ENCODE measurements around the gene TMUB2. TPM values are rescaled to one million over a fixed set of nuclear protein-coding genes. Genes with fewer than 3 reads are reported as not detected.

TMUB2 gene
- total RNA-seq: 15.9 and 16.7 TPM in 2 replicates

GRCh38 chr17:44186307-44187130 is at the start of gene TMUB2:
TSS of gene TMUB2 (plus strand) at chr17:44186972. CDS start at chr17:44187709, 737 bp downstream.

GRCh38 chr17:44170499-44171201 is 16.1 kb upstream of the TMUB2 start, which contains the start of gene ASB16:
TSS of gene ASB16 (plus strand) at chr17:44170704. CDS start at chr17:44170790, 86 bp downstream.

GRCh38 chr17:44199553-44200477 is 13.0 kb downstream of the TMUB2 start, which contains the start of gene ATXN7L3:
TSS of gene ATXN7L3 (minus strand) at chr17:44199884. CDS start at chr17:44198070, 1,814 bp downstream.

GRCh38 chr17:44219616-44220212 is 32.9 kb downstream of the TMUB2 start, which contains the start of gene UBTF:
TSS of gene UBTF (minus strand) at chr17:44219675. CDS start at chr17:44218229, 1,446 bp downstream.

Other genes starting within 250 kb of the TMUB2 start
- gene PPY, start 244.5 kb upstream of the TMUB2 start, total RNA-seq: not detected in 2 replicates
- gene PYY, start 233.0 kb upstream of the TMUB2 start, total RNA-seq: not detected in 2 replicates
- 1.6 TPM in 2 replicates for gene NAGS, start 182.3 kb upstream of the TMUB2 start, total RNA-seq
- gene TMEM101, start 172.0 kb upstream of the TMUB2 start, total RNA-seq: 30.1 and 34.9 TPM in 2 replicates
- gene LSM12, start 120.3 kb upstream of the TMUB2 start, total RNA-seq: 34.0 and 34.5 TPM in 2 replicates
- 45.3 and 55.5 TPM in 2 replicates for gene G6PC3, start 116.2 kb upstream of the TMUB2 start, total RNA-seq
- gene HDAC5, start 63.3 kb upstream of the TMUB2 start, total RNA-seq: 29.0 and 53.2 TPM in 2 replicates
- gene HROB, start 45.0 kb upstream of the TMUB2 start, total RNA-seq: 0.50 and 0.98 TPM in 2 replicates
- not detected in 2 replicates for gene ASB16, start 16.3 kb upstream of the TMUB2 start, total RNA-seq
- 40.0 and 41.2 TPM in 2 replicates for gene ATXN7L3, start 12.9 kb downstream of the TMUB2 start, total RNA-seq
- gene UBTF, start 32.7 kb downstream of the TMUB2 start, total RNA-seq: 53.5 and 54.6 TPM in 2 replicates
- gene SLC4A1, start 81.2 kb downstream of the TMUB2 start, total RNA-seq: not detected in 2 replicates
- 0.10 TPM in 1 of 2 replicates, not detected in the other for gene RUNDC3A, start 121.6 kb downstream of the TMUB2 start, total RNA-seq
- 40.4 and 53.6 TPM in 2 replicates for gene SLC25A39, start 137.9 kb downstream of the TMUB2 start, total RNA-seq
- 514 and 544 TPM in 2 replicates for gene GRN, start 158.3 kb downstream of the TMUB2 start, total RNA-seq
- 2.6 and 6.6 TPM in 2 replicates for gene FAM171A2, start 176.9 kb downstream of the TMUB2 start, total RNA-seq
- 0.20 TPM in 1 of 2 replicates, not detected in the other for gene ITGA2B, start 202.7 kb downstream of the TMUB2 start, total RNA-seq